T-helper 9 cell (primary cell): ENCODE measurements around the gene FAM136A.
A peak's percentile ranks its signal among the peaks of the same experiment; 100 is the strongest.
"Not testable (repeated sequence)": the region's sequence is repeated elsewhere in the genome, so short reads cannot be mapped to it uniquely, and the experiment has no call there.

Experiments
- DNase-seq: peaks from one replicate; pipeline ENCODE4 v3.0.0-alpha.2; 2020
- total RNA-seq, 2 donors: gene quantifications; one replicate each; lab custom pipeline; 2026; lab: John Stamatoyannopoulos, UW

The FAM136A gene
- total RNA-seq: 27.5 to 43.2 reads per million in 2 donors

DNA sequence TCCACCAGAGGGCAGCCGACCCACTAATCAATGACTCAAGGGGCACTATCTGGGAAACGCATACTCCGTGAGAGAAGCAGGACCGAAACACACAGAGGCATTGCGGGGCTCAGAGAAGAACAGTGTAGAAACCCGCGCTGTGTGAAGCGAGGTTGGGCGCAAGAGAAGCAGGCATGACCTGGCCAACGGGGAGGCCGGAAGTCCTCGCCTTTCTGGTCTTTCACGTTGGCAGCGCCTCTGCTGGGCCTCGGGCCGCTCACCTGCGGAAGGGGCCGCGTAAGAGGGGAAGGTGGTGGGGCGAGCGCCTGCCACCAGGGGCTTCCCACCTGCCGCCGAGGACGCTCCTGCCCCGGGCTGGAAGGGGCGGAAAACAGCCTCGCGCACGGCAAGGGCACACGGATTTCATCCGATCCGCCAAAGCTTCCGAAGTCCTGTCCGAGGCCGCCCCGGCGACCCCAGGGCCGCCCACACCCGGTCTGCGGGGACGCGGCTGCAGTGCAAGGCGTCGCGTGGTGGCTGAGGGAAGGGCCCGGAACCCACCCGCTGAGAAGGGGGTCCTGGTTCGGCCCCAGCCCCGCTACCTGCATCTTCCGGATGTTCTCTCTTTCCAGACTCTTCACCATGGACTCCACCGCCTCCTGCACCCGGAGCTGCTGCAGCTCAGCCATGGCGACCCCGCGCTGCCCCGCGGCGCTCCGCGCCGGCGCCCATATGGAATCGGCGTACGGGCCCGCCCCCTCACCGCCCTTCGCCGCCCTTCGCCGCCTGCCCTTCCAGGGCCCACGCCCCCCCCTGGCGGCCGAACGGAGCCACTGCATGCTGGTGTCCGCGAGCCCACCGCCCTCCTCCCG lies at the start of gene FAM136A:
Gene FAM136A, minus strand, starts transcription at position 724 of the 851 bp plus-strand sequence. Its CDS starts 56 bp downstream, at position 668.
- DNase-seq: peak; percentile 85

DNA sequence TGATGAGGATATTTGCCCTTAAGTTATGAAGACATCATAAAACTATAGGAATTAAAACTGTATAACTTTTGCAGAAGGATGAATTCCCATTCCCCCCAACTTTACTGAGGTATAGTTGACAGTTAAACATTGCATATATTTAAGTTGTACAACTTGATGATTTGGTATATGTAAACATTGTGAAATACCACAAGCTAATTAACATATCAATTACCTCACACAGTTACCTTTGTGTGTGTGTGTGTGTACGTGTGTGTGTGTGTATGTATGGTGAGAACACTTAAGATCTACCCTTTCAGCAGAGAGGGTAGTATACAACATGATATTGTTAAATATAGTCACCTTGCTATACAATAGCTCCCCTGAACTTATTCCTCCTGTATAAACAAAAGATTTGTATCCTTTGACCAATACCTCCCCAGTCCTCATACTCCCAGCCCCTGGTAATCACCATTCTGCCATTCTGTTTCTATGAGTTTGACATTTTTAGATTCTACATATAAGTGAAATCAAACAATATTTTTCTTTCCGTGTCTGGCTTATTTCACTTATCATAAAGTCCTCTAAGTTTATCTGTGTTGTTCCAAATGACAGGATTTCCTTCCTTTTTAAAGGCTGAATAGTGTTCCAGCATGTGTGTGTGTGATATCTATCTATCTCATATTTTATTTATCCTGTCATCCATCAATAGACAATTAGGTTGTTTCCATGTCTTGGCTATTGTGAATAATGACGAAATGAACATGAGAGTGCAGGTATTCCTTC lies 48.2 kb upstream of the FAM136A start:
- DNase-seq: no peak

DNA sequence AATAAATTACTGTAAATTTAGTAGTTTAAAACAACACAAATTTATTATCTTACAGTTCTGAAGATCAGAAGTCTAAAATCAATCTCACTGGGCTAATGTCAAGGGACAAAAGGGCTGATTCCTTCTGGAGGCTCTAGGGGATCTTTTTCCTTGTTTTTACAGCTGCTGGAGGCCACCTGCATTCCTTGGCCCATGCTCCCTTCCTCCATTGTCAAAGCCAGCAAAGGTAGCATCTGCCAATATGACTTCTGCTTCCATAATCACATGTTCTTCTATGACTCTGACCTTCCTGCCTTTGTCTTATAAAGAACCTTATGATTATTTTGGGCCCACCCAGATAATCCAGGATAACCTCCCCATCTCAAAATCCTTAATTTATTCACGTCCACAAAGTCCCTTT lies 46.0 kb upstream of the FAM136A start:
- no peak for DNase-seq

DNA sequence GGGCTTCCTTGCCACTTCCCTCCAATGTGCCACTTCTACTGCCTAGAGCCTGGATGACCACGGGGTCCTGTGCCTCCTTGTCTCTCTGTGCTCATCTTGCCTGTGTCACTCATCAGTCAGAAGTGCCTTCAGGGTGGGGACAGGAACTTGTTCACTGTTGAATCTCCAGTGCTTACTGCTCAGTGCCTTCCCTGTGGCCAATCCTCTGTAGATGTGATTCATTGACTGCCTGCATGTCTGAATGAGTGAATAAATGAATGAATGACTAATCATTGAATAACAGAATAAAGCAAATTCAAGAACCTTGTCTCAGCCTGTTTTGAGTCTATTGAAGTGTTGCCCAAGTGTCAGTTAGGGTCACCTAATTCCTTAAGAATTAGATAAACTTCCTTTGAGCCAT lies 42.3 kb upstream of the FAM136A start:
- DNase-seq: no peak

DNA sequence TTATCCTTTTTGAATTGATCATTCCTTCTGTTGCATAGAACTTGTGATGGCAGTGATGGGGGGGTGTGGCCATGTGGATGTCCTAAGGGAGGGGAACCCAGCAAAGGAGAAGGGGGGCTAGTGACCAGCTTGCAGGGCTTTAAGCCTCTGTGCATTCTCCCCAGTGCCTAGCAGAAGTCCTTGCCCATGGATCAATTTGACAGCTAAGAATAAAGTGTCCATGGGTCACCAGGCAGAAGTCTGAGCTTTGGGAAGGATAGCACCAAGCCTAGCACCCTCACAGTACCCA lies 39.6 kb upstream of the FAM136A start:
- no peak for DNase-seq

DNA sequence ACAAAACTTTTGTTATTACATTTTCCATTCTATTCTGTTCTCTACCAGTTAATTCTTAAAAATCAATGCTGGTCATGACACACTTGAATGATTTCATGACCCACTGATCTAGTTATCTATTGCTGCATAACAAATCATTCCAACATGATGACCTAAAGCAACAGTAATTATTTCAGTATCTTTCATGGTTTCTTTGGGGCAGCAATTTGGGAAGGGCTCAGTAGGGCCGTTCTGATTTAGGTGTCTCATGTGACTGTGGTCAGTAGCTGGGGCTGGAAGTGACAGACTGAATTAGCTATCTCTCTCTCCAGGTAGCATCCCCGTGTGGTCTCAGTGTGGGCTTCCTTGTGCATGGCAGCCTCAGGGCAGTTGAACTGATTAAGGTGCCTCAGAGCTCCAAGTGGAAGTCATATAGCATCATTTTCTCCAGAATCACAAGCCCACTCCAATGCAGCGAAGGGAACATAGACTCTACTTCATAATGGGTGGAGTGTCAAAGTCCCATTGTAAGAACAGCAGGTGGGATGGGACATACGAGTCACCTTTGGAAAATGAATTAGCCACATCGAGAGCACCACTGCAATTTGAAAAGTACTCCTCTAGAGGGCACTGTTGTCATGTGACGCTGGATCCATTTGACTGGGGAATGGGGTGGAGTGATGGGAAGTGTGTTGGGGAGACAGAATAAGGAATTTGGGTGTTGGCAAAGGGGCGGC lies 39.1 kb upstream of the FAM136A start:
- DNase-seq: peak; percentile 11

DNA sequence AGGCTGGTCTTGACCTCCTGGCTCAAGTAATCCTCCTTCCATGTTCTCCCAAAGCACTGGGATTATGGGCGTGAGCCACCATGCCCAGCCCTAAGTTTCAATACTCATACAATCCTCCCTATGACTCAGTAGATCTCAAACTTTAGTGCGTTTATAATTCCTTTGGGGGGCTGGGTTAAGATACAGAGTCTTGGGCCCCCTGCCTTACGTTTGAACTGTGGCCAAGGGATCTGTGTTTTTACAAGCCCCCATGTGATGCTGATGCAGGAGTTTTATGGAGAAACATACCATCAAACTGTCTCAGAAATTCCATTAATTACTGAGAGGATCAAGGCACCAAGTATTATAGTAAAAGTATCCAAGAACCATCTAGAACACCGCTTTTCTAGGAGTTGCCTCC lies 38.2 kb upstream of the FAM136A start:
- no peak for DNase-seq

DNA sequence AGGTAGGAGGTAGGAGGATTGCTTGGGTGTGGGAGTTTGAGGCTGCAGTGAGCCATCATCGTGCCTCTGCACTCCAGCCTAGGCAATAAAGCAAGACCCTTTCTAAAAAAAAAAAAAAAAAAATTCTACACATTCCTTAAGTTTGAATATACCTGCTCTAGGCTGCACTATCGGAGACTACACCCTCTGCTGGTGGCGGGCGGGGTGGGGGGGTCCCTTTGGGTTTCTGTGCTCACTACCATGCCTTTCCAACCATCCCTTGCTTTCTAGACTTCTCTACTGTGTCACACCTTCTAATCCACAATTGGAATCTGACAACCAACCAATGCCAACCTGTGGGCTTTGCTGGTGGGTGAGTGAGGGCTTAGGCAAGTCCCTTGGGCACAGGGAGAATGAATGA lies 34.7 kb upstream of the FAM136A start:
- no peak for DNase-seq

DNA sequence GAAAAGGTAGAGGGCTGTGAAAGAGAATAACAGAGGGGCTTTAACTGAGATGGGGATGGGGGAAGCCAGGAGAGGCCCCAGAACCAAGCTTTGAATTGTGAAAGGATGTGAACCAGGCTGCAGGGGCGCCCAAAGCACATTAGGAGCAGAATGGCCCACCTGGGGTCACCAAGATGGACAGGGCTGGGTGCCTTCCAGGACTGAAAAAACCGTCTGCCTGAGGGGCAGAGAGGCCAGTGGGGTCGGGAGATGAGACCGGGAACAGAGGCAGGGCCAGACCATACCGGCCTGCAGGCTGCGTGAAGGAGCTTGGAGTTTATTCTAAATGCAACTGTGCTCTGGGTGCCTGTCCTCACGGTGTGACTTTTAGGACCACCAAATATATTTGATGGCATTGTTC lies 29.1 kb upstream of the FAM136A start:
- DNase-seq: no peak

DNA sequence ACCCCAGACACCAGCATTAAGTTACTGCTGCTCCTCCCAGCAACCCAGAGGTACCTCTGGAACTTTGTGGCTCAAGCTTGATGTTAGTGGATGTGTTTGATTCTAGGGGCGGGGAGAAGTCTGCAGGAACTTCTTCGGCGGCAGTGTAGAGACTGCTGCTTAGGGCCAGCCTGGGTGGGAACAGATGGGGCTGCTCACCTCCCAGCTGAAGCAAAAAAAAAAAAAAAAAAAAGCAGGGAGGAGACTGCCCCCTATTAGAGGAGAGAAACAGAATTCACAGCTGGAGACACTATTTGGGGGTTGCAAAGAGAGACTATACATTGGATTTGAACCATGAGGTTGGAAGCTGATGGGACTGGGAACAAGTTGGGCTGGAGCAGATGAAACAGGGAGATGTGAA lies 28.6 kb upstream of the FAM136A start:
- DNase-seq: no peak

DNA sequence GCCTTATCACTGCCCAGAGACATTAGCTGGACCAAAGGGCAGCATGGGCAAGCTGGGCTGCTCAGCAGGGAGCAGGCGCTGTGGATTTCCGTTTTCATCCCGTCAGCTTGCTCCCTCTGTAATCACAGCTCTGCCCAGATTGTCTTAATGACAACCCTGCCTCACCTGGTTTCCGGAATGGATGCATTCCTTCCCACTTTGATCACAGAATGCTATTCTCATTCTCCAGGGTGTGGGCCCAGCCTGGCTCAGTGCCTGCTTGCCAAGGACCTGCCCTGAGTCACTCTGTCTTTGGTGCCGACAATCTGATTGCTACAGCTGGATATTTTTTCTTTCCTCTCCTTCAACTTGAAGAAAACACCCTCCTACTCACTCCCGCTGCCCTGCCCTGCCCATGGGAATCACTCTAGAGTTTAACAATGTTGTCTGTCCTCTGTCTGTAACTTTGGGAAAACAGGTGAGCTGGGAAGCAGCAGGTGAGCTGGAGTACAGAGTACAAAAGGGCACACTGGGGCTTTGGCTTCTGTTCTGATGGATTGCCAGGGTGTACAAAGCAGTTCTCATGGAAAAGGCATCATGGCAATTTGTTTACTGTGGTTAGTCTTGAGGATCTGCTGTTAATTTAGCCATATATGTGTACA lies 27.2 kb upstream of the FAM136A start:
- no peak for DNase-seq

DNA sequence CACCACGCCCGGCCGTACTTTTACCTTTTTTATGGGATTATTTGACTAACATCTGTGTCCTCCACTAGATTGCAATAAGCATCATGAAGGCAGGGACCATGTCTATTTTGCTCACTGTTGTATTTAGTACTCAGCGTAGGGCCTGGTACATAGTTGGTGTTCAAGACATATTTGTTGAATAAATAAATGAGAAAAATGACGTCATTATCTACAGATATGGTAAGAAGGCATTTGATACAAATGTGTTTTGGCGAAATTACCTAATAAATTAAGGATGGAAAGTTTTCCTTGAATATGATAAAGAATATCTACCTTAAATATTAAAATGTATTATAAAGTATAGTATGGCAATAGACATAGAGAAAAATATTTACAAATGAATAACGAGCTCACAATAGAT lies 24.0 kb upstream of the FAM136A start:
- DNase-seq: no peak

DNA sequence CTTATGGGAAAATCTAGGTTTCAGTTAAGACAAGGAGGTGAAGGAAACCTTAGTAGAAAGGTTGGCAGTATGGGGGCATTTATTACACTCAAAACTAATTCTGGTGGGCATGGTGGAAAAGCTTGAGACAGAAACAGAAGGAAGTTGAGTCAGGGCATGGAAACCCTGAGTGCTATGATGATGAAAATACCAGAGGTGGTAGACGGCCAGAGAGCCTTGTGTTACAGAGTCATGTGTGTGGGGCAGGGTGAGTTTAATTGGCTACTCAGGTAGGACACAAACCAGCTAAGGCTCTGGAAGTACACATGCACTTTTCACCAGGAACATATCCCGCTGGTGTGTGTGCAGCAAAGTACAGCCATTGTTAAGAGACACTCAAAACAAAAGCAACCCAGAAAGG lies 20.7 kb upstream of the FAM136A start:
- no peak for DNase-seq

DNA sequence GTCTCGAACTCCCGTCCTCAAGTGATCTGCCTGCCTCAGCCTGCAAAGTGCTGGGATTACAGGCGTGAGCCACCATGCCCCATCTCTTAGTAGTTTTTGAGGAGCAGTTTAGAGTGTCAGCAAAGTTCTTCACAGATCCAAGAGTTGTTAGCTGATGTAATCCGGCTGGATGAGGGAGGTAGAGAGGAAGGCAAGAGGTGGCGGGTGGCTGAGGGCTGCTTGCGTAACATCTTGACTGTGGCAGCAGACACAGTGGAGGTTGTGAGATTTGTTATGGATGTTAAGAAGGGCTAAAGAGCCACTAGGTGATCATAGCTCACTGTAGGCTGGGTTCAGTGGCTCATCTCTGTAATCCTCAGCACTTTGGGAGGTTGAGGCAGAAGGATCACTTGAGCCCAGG lies 19.5 kb upstream of the FAM136A start:
- DNase-seq: no peak

DNA sequence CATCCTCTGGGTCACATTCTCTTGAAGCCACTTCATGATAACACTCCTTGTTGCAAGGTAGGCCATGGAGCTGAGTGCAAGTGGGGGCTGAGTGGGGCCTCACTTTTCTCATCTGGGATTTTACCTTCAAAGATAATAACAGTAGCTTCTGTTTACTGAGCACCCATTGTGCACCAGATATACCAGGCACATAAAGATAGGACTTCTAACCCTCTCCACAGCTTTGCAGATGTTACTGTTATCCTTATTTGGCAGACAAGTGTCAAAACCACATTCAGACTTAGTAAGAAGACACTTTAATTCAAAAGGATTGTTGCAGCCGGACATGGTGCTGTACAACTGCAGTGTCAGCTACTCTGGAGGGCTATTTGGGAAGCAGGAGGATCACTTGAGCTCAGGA lies 12.8 kb upstream of the FAM136A start:
- DNase-seq: no peak

DNA sequence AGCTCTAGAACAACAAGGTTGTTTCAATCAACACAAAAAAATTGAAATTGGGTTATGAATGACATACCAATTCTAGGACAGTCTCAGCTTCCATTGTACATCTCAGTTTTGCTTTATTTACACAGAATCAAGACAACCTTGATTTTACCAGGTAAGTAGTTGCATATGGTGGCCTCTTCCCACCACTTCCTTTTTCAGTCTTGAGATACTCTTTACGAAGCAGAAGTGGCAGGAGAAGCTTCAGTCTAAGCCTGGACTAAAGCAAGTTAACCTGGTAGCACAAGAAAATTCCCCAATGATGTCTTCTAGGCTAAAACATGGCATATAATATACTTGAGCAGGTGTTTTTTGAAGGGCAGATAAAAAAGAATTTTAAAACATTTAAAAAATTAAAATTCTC lies 10.7 kb upstream of the FAM136A start:
- no peak for DNase-seq

DNA sequence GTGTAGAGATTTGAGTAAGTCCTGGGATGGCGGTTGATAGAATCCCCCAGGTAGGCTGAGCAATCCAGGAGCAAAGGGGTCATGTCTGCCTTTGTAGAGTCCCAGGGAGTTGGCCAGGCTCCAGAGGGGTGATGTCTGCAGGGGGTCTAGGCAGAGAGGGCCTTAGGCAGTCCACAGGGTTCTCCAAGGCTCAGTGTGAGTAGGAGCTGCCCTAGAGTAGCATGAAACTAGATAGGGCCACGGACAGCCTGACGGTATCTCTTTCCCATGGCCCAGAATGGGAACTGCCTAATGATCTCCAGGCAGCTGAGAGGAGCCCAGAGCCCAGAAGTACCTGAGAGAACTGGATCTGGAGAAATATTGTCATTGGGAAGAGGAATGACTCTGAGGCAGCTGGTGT lies 9.0 kb upstream of the FAM136A start:
- no peak for DNase-seq

DNA sequence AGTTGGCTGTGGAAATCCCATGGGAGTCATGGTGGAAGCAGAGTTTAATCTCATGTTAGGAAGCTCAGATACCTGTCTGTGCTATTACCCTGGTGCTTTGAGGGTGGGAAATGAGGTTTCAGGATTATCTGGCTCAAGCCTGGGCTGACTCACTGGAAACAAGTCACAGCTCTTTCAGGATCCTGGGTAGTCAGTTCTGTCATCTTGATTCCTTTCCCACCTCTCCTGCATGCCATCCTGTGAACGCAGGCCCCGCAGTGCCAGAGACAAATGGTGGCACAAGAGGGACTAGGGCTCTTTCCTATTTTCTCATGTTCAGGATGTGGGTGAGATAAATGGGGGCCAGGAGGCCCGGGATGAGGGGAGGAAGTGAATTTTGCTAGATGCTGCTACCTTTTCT lies 3.7 kb upstream of the FAM136A start:
- DNase-seq: no peak

DNA sequence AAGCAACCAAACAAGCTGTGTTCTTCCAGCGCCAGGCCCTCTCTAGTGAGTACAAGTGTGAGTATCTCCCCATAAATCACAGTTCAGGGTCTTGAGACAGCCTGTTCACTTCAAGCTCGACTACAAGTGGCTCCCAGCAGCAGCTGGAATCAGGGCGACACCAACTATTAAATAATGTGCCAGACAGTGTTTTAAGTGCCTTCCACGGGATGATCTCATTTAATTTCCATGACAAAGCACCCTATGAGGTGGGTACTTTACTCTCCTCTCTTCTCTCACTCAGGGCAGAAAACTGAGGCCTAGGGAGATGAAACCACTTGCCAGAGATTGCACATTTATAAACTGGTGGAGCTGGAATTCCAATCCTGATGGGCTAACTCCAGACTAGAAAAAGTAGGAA lies 2.6 kb upstream of the FAM136A start:
- no peak for DNase-seq

DNA sequence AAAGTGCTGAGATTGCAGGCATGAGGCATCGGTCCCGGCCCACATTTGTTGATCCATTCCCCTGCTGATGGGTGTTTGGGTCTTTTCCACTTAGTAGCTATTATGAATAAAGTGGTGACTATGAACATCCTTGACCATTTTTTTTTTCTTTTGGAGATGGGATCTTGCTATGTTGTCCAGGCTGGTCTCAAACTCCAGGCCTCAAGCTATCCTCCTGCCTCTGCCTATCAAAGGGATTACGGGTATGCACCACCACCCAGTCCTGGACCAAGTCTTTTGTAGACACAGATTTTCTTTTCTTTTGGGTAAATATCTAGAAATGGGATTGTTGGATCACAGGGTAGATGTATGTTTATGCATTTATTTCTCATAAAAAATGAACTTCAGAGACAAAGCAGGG lies 1.3 kb upstream of the FAM136A start:
- DNase-seq: no peak

DNA sequence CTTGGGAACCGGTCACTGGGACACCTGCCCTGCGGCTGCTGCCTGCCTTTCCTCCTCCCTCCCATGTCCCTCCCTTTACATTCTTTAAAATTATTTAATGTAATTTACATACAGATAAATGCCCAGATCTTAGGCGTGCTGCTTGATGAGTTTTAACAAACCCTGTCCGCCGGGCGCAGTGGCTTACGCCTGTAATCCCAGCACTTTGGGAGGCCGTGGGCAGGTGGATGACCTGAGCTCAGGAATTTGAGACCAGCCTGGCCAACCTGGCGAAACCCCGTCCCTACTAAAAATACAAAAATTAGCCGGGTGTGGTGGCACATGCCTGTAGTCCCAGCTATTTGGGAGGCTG lies 304 bp upstream of the FAM136A start:
- not testable (repeated sequence) for DNase-seq

DNA sequence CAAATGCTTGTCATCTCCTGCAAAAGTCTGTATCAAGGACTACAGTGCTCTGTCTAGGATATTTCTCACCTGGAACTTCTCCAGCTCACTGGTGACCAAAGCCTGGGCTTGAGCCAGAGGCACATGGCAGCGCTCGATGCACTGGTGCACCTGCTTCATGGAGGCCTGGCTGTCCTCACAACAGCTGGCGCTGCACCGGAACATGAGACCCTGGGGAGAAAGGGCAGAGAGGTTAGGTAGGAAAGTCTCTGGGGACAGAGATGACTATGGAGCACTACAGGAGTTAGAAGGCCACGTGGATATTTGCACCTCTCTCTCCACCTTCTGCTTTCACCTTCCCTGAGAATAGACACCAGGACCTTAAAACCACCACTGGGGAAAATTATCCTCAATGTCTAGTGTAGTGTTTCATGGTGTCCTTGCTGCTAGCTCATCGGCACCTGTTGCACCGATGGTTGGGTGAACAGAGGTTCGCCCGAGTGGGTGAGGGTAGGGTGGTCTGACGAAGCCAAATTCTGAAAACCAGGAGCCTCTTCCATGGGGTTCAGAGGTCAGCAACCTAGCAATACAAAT lies 1.0 kb downstream of the FAM136A start:
- no peak for DNase-seq

DNA sequence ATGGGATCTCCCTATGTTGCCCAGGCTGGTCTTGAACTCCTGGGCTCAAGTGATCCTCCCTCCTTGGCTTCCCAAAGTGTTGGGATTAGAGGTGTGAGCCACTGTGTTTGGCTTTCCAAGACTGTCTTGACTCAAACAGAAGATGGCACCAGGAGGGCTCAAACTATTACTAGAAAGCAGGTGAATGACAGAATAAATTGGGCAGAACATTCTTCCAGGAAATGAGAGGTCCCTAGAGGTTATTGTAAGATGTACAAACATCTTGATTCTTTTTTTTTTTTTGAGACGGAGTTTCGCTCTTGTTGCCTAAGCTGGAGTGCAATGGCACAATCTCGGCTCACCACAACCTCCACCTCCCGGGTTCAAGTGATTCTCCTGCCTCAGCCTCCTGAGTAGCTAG lies 4.0 kb downstream of the FAM136A start:
- DNase-seq: not testable (repeated sequence)
